ENCODE data around the gene PPM1A.
"Not testable (repeated sequence)": the region's sequence is repeated elsewhere in the genome, so short reads cannot be mapped to it uniquely, and the experiment has no call there.

The PPM1A gene

GRCh38 chr14:60313093-60313492 is 64.1 kb downstream of the PPM1A start:
- H3K4me3 ChIP-seq (ENCODE audit: low read depth, low read length), result no peak overlapping the region
- no peak for TF ChIP-seq CTCF (IDR thresholded peaks at IDR 0.05; ENCODE audit: control insufficient read depth, extremely low read depth, insufficient read depth)
- DNase-seq (ENCODE audit: low read depth), result no peak

- H3K4me3 ChIP-seq (ENCODE audit: low read depth, low read length), result no peak overlapping the region
- no peak for TF ChIP-seq CTCF (IDR thresholded peaks at IDR 0.05; ENCODE audit: control insufficient read depth, extremely low read depth, insufficient read depth)
- no peak for DNase-seq (ENCODE audit: low read depth)
These were observed 66.4 kb downstream of the PPM1A start for GRCh38 chr14:60315196-60315990.

- no peak for DNase-seq (ENCODE audit: low read depth)
- no peak for TF ChIP-seq CTCF (IDR thresholded peaks at IDR 0.05; ENCODE audit: control insufficient read depth, extremely low read depth, insufficient read depth)
- H3K4me3 ChIP-seq (ENCODE audit: low read depth, low read length), result no peak overlapping the region
These were observed 68.6 kb downstream of the PPM1A start for GRCh38 chr14:60317609-60318008.

GRCh38 chr14:60320860-60321259 is 71.8 kb downstream of the PPM1A start:
- H3K4me3 ChIP-seq (ENCODE audit: low read depth, low read length); DNase-seq (ENCODE audit: low read depth): not testable (repeated sequence)

- no peak for TF ChIP-seq CTCF (IDR thresholded peaks at IDR 0.05; ENCODE audit: control insufficient read depth, extremely low read depth, insufficient read depth)
- no peak for DNase-seq (ENCODE audit: low read depth)
- H3K4me3 ChIP-seq (ENCODE audit: low read depth, low read length), result no peak overlapping the region
These were observed 74.3 kb downstream of the PPM1A start for GRCh38 chr14:60323199-60323896.

- no peak for DNase-seq (ENCODE audit: low read depth)
- TF ChIP-seq CTCF (IDR thresholded peaks at IDR 0.05; ENCODE audit: control insufficient read depth, extremely low read depth, insufficient read depth), result no peak
These were observed 75.8 kb downstream of the PPM1A start for GRCh38 chr14:60324837-60325236.

GRCh38 chr14:60326274-60326673 is 77.3 kb downstream of the PPM1A start:
- no peak for DNase-seq (ENCODE audit: low read depth)
- TF ChIP-seq CTCF (IDR thresholded peaks at IDR 0.05; ENCODE audit: control insufficient read depth, extremely low read depth, insufficient read depth), result no peak

More at GRCh38 chr14:60324837-60325236, 75.8 kb downstream of the PPM1A start:
- no peak overlapping the region for H3K4me3 ChIP-seq (ENCODE audit: low read depth, low read length)

More at GRCh38 chr14:60326274-60326673, 77.3 kb downstream of the PPM1A start:
- no peak overlapping the region for H3K4me3 ChIP-seq (ENCODE audit: low read depth, low read length)
